Chondrocyte (in vitro differentiated cells): ENCODE measurements around the gene CENPH. TPM values are rescaled to one million over a fixed set of nuclear protein-coding genes. Genes with fewer than 3 reads are reported as not detected.
A peak's percentile ranks its signal among the peaks of the same experiment; 100 is the strongest.
"Not testable (repeated sequence)": the region's sequence is repeated elsewhere in the genome, so short reads cannot be mapped to it uniquely, and the experiment has no call there.

Source experiments
- DNase-seq: peaks from one replicate; pipeline ENCODE4 v3.0.0; 2021; ENCODE audit warnings: mixed read lengths, low spot score
- H3K27ac Mint-ChIP-seq: one replicate; pipeline ENCODE4 v1.8.0; 2021; ENCODE audit warnings: mild to moderate bottlenecking, moderate library complexity, mixed read lengths; ENCODE audit not compliant: unreplicated experiment
- H3K27me3 Mint-ChIP-seq: 2 replicates; pipeline ENCODE4 v1.8.0; 2021; ENCODE audit warnings: low read depth, mixed read lengths
- H3K36me3 Mint-ChIP-seq: 2 replicates; pipeline ENCODE4 v1.8.0; 2021; ENCODE audit warnings: low read depth, mixed read lengths
- H3K4me1 Mint-ChIP-seq: 2 replicates; pipeline ENCODE4 v1.8.0; 2021; ENCODE audit warnings: low read depth, mild to moderate bottlenecking, mixed read lengths
- H3K4me3 Mint-ChIP-seq: one replicate; pipeline ENCODE4 v1.8.0; 2021; ENCODE audit warnings: mild to moderate bottlenecking, moderate library complexity, mixed read lengths; ENCODE audit not compliant: unreplicated experiment
- H3K9me3 Mint-ChIP-seq: 2 replicates; pipeline ENCODE4 v1.8.0; 2021; ENCODE audit warnings: low read depth, mixed read lengths
- total RNA-seq: library from RNA; stranded (reverse); gene quantifications from 3 replicates; pipeline ENCODE4 v1.2.1, GENCODE V29; 2021
- TF ChIP-seq, protein P1 (sequence below): fragments of 200-600 bp; sonication (generic); IDR thresholded peaks from 2 replicates; pipeline ENCODE4 v1.5.0; 2021; ENCODE audit warnings: antibody characterized with exemption, mild to moderate bottlenecking, moderate library complexity

CENPH gene
- total RNA-seq, 1 donor from 2014 or later, result 4.7 TPM

DNA sequence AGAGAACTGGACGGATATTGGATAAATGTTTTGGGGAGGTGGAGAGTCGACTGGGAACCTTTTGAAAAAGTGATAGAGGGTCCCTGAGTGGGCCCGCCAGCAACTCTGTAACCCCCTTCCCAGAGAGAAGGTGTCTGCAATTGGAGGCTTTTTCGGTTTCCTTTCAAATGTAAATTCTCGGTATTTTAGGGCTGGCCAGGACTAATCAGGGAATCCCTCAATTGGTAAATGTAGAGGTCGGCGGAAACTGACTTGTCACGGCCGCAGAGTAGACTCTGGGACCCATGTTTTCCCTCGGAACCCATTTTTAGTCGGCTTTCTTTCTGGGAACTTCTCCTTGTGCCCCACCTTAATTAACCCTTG is 21.9 kb upstream of the CENPH start:
- H3K4me3 Mint-ChIP-seq, result peak overlapping the region; percentile 95
- no peaks in the 10 kb centered on the region for H3K27me3 Mint-ChIP-seq
- H3K9me3 Mint-ChIP-seq, result no peaks in the 10 kb centered on the region
- H3K36me3 Mint-ChIP-seq, result no peaks in the 10 kb centered on the region
- H3K27ac Mint-ChIP-seq, result peak overlapping the region; percentile 94
- TF ChIP-seq, protein P1, sequence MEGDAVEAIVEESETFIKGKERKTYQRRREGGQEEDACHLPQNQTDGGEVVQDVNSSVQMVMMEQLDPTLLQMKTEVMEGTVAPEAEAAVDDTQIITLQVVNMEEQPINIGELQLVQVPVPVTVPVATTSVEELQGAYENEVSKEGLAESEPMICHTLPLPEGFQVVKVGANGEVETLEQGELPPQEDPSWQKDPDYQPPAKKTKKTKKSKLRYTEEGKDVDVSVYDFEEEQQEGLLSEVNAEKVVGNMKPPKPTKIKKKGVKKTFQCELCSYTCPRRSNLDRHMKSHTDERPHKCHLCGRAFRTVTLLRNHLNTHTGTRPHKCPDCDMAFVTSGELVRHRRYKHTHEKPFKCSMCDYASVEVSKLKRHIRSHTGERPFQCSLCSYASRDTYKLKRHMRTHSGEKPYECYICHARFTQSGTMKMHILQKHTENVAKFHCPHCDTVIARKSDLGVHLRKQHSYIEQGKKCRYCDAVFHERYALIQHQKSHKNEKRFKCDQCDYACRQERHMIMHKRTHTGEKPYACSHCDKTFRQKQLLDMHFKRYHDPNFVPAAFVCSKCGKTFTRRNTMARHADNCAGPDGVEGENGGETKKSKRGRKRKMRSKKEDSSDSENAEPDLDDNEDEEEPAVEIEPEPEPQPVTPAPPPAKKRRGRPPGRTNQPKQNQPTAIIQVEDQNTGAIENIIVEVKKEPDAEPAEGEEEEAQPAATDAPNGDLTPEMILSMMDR, result no peak
- DNase-seq, result no peak
- H3K4me1 Mint-ChIP-seq, result peaks cover 31% of the 10 kb centered on the region

DNA sequence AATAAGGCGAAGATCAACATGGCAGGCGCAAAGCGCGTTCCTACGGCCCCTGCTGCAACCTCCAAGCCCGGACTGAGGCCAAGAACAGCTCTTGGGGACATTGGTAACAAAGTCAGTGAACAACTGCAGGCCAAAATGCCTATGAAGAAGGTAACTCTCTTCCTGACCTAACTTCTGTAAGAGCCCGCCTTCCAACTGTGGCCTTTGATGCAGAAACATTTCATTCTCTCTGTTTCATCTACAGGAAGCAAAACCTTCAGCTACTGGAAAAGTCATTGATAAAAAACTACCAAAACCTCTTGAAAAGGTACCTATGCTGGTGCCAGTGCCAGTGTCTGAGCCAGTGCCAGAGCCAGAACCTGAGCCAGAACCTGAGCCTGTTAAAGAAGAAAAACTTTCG is 21.5 kb upstream of the CENPH start:
- no peak for DNase-seq
- TF ChIP-seq, protein P1, result no peak
- peaks cover 31% of the 10 kb centered on the region for H3K4me1 Mint-ChIP-seq
- H3K27me3 Mint-ChIP-seq, result no peaks in the 10 kb centered on the region
- H3K27ac Mint-ChIP-seq, result peak overlapping the region; percentile 94
- peak overlapping the region; percentile 95 for H3K4me3 Mint-ChIP-seq
- no peaks in the 10 kb centered on the region for H3K36me3 Mint-ChIP-seq
- no peaks in the 10 kb centered on the region for H3K9me3 Mint-ChIP-seq

DNA sequence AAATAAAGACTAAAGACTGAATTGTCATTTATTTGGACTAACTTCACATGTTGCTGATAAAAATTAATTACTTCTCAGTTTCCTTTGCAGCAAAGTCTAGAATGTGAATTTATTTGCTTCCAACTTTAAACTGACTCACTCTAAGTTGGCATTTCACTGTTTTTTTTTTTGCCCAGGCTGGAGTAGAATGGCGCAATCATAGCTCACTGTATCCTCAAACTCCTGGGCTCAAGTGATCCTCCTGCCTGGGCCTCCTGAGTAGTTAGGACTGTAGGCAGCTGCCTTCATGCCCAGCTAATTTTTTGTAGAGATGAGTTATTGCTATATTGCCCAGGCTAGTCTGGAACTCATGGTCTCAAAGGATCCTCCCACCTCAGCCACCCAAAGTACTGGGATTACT is 18.9 kb upstream of the CENPH start:
- Mint-ChIP-seq H3K9me3 (no peaks in the 10 kb centered on the region), H3K36me3 (peaks cover 13% of the 10 kb centered on the region), H3K27ac (no peak overlapping the region), H3K4me1 (peaks cover 31% of the 10 kb centered on the region), H3K27me3 (no peaks in the 10 kb centered on the region), H3K4me3 (peak overlapping the region; percentile 1)
- TF ChIP-seq, protein P1, result no peak
- DNase-seq, result no peak

DNA sequence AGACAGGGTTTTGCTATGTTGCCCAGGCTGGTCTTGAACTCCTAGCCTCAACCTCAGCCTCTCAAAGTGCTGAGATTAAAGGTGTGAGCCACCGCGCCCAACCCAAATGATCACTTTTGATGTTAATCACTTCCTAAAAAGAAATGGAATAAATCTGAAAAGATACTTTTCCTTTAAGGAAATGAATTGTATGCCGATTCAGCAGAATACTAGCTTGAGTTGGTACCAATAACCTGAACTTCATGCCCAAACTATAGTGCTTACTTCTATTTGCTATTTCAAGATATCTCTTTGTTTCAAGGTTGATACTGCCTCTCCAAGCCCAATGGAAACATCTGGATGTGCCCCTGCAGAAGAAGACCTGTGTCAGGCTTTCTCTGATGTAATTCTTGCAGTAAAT is 18.4 kb upstream of the CENPH start:
- no peak overlapping the region for H3K4me3 Mint-ChIP-seq
- H3K9me3 Mint-ChIP-seq, result no peaks in the 10 kb centered on the region
- no peaks in the 10 kb centered on the region for H3K27me3 Mint-ChIP-seq
- no peak for DNase-seq
- peaks cover 30% of the 10 kb centered on the region for H3K4me1 Mint-ChIP-seq
- peaks cover 13% of the 10 kb centered on the region for H3K36me3 Mint-ChIP-seq
- no peak overlapping the region for H3K27ac Mint-ChIP-seq
- TF ChIP-seq, protein P1, result no peak

DNA sequence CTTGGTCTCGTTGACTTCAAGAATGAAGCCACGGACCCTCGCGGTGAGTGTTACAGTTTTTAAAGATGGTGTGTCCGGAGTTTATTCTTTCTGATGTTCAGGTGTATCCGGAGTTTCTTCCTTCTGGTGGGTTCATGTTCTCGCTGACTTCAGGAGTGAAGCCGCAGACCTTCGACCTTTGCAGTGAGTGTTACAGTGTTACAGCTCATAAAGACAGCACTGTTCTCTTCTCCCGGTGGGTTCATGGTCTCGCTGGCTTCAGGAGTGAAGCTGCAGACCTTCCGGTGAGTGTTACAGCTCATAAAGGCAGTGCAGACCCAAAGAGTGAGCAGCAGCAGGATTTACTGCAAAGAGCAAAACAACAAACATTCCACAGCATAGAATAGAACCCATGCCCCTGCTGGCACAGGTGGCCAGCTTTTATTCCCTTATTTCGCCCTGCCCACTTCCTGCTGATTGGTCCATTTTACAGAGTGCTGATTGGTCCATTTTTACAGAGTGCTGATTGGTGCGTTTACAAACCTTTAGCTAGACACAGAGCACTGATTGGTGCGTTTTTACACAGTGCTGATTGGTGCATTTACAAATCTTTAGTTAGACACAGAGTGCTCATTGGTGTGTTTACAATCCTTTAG is 7.6 kb upstream of the CENPH start:
- not testable (repeated sequence) for H3K9me3 Mint-ChIP-seq

DNA sequence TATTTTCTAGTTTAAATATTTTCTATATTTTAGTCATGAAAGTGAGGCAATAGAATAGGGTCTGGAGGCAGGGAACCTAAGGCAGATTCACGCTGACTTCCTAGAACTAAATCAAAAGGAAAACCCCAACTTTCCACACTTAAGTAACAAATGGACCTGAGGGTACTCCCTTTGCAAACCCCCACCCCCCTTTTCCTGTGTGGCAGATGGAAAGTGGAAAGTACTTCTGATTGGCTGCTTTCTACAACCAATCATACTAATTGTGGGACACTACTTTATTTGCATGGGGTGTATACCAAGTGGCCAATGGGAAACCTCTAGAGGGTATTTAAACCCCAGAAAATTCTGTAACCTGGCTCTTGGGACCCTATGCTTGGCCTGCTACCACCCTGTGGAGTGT is 4.8 kb upstream of the CENPH start:
- DNase-seq, result no peak
- H3K9me3 Mint-ChIP-seq, result peaks cover 5% of the 10 kb centered on the region
- no peaks in the 10 kb centered on the region for H3K36me3 Mint-ChIP-seq
- no peak overlapping the region for H3K4me3 Mint-ChIP-seq
- H3K27me3 Mint-ChIP-seq, result no peaks in the 10 kb centered on the region
- H3K27ac Mint-ChIP-seq, result no peak overlapping the region
- TF ChIP-seq, protein P1, result no peak
- peaks cover 9% of the 10 kb centered on the region for H3K4me1 Mint-ChIP-seq

More for the DNA sequence above, 7.6 kb upstream of the CENPH start:
- H3K27ac Mint-ChIP-seq, DNase-seq, H3K36me3 Mint-ChIP-seq, H3K4me1 Mint-ChIP-seq, H3K27me3 Mint-ChIP-seq: not testable (repeated sequence)
- H3K4me3 Mint-ChIP-seq, result peak overlapping the region; percentile 11
